SW 1271 (cell line): ENCODE results near the gene FAM163A.

Source experiments
- DNase-seq, 2 experiments: peaks; one replicate each; lab custom pipeline; 2025; lab: John Stamatoyannopoulos, UW

FAM163A gene

GRCh38 chr1:179753061-179753460 lies 10.0 kb downstream of the FAM163A start:
- DNase-seq: no peak

- DNase-seq: peak in 1 of 2 experiments; percentile 8
Observed at GRCh38 chr1:179754041-179754624, 11.0 kb downstream of the FAM163A start.

GRCh38 chr1:179757933-179758332 lies 14.8 kb downstream of the FAM163A start:
- DNase-seq: no peak

- DNase-seq: no peak
Observed at GRCh38 chr1:179760521-179760920, 17.4 kb downstream of the FAM163A start.

GRCh38 chr1:179761296-179761695 lies 18.2 kb downstream of the FAM163A start:
- DNase-seq: no peak

GRCh38 chr1:179761846-179762640 lies 19.0 kb downstream of the FAM163A start:
- DNase-seq: no peak

GRCh38 chr1:179767177-179767581 lies 24.1 kb downstream of the FAM163A start:
- DNase-seq: no peak

GRCh38 chr1:179767996-179768395 lies 24.9 kb downstream of the FAM163A start:
- no peak for DNase-seq

- no peak for DNase-seq
Observed at GRCh38 chr1:179770887-179771502, 27.9 kb downstream of the FAM163A start.

GRCh38 chr1:179773264-179773663 lies 30.2 kb downstream of the FAM163A start:
- DNase-seq: no peak

- DNase-seq: no peak
Observed at GRCh38 chr1:179774000-179774399, 30.9 kb downstream of the FAM163A start.

- DNase-seq: no peak
Observed at GRCh38 chr1:179774566-179774965, 31.5 kb downstream of the FAM163A start.

- DNase-seq: no peak
Observed at GRCh38 chr1:179775009-179775408, 31.9 kb downstream of the FAM163A start.

GRCh38 chr1:179776831-179777230 lies 33.7 kb downstream of the FAM163A start:
- no peak for DNase-seq

- DNase-seq: no peak
Observed at GRCh38 chr1:179777731-179778130, 34.6 kb downstream of the FAM163A start.

GRCh38 chr1:179779645-179780272 lies 36.7 kb downstream of the FAM163A start:
- DNase-seq: no peak

- no peak for DNase-seq
Observed at GRCh38 chr1:179781962-179782361, 38.9 kb downstream of the FAM163A start.

GRCh38 chr1:179785031-179785431 lies 41.9 kb downstream of the FAM163A start:
- DNase-seq: no peak

- DNase-seq: no peak
Observed at GRCh38 chr1:179785728-179786127, 42.6 kb downstream of the FAM163A start.

GRCh38 chr1:179786815-179787685 lies 44.0 kb downstream of the FAM163A start:
- DNase-seq: no peak

- no peak for DNase-seq
Observed at GRCh38 chr1:179788259-179788658, 45.2 kb downstream of the FAM163A start.

GRCh38 chr1:179793281-179793680 lies 50.2 kb downstream of the FAM163A start:
- DNase-seq: no peak
